NT2/D1 (cell line): Measurements from ENCODE around the gene SYK.

Source experiments
- SUZ12 ChIP-seq: IDR thresholded peaks from 2 replicates; pipeline ENCODE4 v1.6.1; 2011; ENCODE audit not compliant: insufficient read length, insufficient read depth; ENCODE audit errors: extremely low read depth
- ZNF274 ChIP-seq: IDR thresholded peaks from 2 replicates; pipeline ENCODE4 v1.6.1; 2011; ENCODE audit warnings: mild to moderate bottlenecking, low read depth, low read length

- TF ChIP-seq ZNF274 (no peak), SUZ12 (no peak)
Observed at GRCh38 chr9:90864779-90865178, 63.2 kb downstream of the SYK start.
